Mucosa of descending colon (tissue), 3 donors: ENCODE measurements around the gene CPSF3. TPM values are rescaled to one million over a fixed set of nuclear protein-coding genes. Genes with fewer than 3 reads are reported as not detected.

ENCODE experiments used
- ATAC-seq: fragments of 200-7000 bp; cut with Tn5 transposase; one replicate; pipeline ENCODE4 v1.9.1; 2020; ENCODE audit warnings: mild to moderate bottlenecking, moderate library complexity
- DNase-seq, 3 donors: peaks; one replicate each; pipeline ENCODE4 v3.0.0-alpha.2; 2020
- H3K36me3 ChIP-seq: fragments of 200-600 bp; one replicate; pipeline ENCODE4 v1.8.0; 2021; ENCODE audit warnings: low read depth, mild to moderate bottlenecking
- H3K4me1 ChIP-seq: fragments of 200-600 bp; one replicate; pipeline ENCODE4 v1.8.0; 2021; ENCODE audit warnings: low read depth, mild to moderate bottlenecking
- H3K4me3 ChIP-seq: fragments of 200-600 bp; one replicate; pipeline ENCODE4 v1.8.0; 2021; ENCODE audit warnings: mild to moderate bottlenecking
- H3K9me3 ChIP-seq: fragments of 200-600 bp; one replicate; pipeline ENCODE4 v1.8.0; 2021; ENCODE audit warnings: mild to moderate bottlenecking
- intact Hi-C, 2 donors: fragments of 100-400 bp; cut with DNase I in 1 of 2; cut with micrococcal nuclease in 1 of 2; formaldehyde crosslinking; loops; one replicate each; pipeline versions ENCODE4 v1.11.0 to v1.11.1; 2022; cut with DNase I, micrococcal nuclease
- total RNA-seq, 3 donors: library from RNA; stranded (reverse); fragmentation: NEBNext Ultra II Directional in 2 of 3; extraction: Animal tissue kit (Norgen Biotek cat#: 25700) in 2 of 3; gene quantifications; one replicate each; pipeline versions ENCODE4 v1.2.1 to v1.2.4, GENCODE V29; 2021 to 2023
- TF ChIP-seq, protein P1 (sequence below): fragments of 200-600 bp; IDR thresholded peaks from one replicate; pipeline ENCODE4 v1.8.0; 2022; ENCODE audit warnings: antibody characterized with exemption, mild to moderate bottlenecking
- donor health status: DM: no; HTN: no; CAD: no; lungs with moderate emphysema.
- donor health status: DM: no; HTN: no; CAD: no.
- donor health status: DM: no; HTN: yes; CAD: no.

CPSF3 gene
- total RNA-seq, 3 donors from 2014 or later = 20.0 to 26.2 (median 20.9) TPM

DNA sequence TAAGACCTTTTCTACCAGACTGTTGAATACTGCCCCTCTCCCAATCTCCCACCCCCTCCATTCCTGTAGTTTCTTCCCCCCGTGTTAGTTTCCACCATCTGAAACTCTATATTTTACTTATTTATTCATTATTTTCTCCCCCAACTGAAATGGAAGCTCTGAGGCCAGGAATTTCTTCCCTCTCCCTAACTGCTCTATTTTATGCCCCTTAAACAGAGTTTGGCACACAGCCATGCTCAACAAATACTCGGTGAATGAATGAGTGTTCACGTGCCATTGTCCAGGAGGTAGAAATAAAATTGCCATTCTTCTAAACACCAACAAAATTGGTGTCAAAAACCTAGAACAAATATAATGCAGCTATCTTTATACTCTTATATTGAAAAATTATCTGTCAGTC, 5.7 kb upstream of the CPSF3 start:
- no peaks in the 10 kb centered on the region for H3K36me3 ChIP-seq
- H3K4me3 ChIP-seq = no peak overlapping the region
- TF ChIP-seq, protein P1, sequence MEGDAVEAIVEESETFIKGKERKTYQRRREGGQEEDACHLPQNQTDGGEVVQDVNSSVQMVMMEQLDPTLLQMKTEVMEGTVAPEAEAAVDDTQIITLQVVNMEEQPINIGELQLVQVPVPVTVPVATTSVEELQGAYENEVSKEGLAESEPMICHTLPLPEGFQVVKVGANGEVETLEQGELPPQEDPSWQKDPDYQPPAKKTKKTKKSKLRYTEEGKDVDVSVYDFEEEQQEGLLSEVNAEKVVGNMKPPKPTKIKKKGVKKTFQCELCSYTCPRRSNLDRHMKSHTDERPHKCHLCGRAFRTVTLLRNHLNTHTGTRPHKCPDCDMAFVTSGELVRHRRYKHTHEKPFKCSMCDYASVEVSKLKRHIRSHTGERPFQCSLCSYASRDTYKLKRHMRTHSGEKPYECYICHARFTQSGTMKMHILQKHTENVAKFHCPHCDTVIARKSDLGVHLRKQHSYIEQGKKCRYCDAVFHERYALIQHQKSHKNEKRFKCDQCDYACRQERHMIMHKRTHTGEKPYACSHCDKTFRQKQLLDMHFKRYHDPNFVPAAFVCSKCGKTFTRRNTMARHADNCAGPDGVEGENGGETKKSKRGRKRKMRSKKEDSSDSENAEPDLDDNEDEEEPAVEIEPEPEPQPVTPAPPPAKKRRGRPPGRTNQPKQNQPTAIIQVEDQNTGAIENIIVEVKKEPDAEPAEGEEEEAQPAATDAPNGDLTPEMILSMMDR = no peak
- H3K9me3 ChIP-seq = no peaks in the 10 kb centered on the region
- DNase-seq (no peak), ATAC-seq (no peak)
- peaks cover 9% of the 10 kb centered on the region for H3K4me1 ChIP-seq
- intact Hi-C loops = no loop called here

DNA sequence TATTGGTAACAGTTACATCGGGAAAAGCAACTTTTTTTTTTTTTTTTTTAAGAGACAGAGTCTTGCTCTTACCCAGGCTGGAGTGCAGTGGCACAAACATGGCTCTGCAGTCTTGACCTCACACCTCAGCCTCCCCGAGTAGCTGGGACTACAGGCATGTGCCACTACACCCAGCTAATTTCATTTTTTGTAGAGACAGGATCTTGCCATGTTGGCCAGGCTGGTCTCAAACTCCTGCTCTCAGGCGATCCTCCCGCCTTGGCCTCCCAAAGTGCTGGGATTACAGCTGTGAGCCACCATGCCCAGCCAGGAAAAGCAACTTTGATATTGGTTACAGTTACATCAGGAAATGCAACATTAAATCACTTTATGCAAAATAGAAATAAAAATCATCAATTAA, 4.7 kb upstream of the CPSF3 start:
- Histone ChIP-seq H3K36me3 (no peaks in the 10 kb centered on the region), H3K9me3 (no peaks in the 10 kb centered on the region), H3K4me3 (no peak overlapping the region), H3K4me1 (peaks cover 9% of the 10 kb centered on the region)
- DNase-seq = no peak
- intact Hi-C loops = no loop called here
- TF ChIP-seq, protein P1 = no peak
- ATAC-seq = no peak

DNA sequence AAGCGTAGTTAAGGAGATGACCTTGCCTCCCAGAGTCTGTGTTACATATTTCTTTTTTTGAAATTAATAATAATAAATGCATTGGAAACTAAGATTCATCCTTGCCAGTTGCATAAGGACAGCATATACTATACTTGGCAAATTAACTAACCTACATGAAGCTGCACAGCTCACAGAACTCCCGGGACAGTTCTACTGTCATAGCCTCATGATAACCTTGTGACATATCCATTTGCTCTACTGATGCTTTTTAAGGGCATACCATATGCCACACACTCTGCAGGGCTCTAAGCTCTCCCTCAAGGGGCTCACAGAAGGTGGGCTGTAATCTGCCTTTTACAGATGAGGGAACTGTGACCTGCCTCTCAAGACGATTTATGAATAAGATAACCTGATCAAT, 3.9 kb upstream of the CPSF3 start:
- DNase-seq = no peak
- no peaks in the 10 kb centered on the region for H3K36me3 ChIP-seq
- TF ChIP-seq, protein P1 = no peak
- H3K9me3 ChIP-seq = no peaks in the 10 kb centered on the region
- H3K4me1 ChIP-seq = peaks cover 9% of the 10 kb centered on the region
- intact Hi-C loops = no loop called here
- no peak for ATAC-seq
- H3K4me3 ChIP-seq = no peak overlapping the region

DNA sequence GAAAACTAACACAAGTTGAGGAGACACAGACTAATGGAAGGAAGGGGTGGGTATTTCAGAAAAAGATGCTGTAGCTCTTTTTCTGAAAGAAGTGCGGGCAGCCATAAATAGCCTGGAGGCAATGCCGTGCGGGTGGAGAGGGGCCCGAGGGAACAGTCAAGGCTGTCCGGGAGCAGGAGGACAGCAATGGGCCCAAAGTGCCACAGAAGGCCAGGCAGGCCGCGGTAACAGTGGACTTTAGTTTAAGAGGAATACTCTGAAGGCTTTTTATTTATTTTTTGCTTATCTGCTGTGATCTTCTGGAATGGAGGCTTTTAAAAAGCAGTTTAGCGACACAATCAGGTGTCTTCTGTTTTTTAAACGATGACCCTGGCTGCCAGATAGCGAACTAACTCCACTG, 3.0 kb upstream of the CPSF3 start:
- DNase-seq = no peak
- no peak for ATAC-seq
- H3K9me3 ChIP-seq = no peaks in the 10 kb centered on the region
- TF ChIP-seq, protein P1 = no peak
- H3K4me1 ChIP-seq = peaks cover 9% of the 10 kb centered on the region
- intact Hi-C loops = no loop called here
- H3K36me3 ChIP-seq = no peaks in the 10 kb centered on the region
- no peak overlapping the region for H3K4me3 ChIP-seq

DNA sequence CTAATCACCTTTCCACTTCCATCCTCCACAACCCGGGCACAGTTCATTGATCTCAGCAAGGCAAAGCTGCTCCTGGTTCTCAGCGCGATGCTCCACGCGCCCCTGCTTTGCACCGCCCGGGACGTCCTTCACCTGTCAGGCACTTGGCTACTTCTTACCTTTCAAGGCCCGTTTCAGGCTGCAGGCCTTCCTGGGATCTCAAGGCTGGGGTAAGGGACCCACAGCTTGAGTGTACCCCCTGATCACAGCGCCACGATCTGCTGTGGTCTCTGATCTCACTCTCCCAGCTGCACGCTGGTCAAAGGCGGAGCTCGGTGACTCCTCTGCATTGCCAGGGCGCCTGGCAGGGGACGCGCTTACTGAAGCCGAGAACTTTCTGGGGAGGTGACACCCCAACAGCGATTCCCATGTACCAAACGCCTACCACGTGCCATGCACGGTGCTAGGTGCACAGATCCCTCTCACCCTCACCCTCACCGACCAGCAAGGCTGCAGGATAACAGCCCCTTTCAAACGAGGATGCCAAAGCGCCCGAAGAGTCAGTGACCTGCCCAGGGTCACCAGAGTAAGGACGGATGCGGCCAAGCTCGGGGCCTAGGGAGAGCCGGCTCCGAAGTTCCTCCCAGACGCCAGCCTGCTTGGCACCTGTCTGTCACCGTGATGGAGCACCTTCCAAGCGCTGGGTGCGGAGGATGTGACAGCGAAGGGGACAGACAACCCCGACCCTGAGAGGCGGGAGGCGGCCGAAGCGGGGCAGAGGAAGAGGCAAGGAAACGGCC, 944 bp upstream of the CPSF3 start:
- no peaks in the 10 kb centered on the region for H3K36me3 ChIP-seq
- TF ChIP-seq, protein P1 = no peak
- DNase-seq (peak; percentile 55 to 76 (median 66)), ATAC-seq (peak; percentile 47)
- peaks cover 9% of the 10 kb centered on the region for H3K4me1 ChIP-seq
- H3K9me3 ChIP-seq = no peaks in the 10 kb centered on the region
- intact Hi-C loops = no loop called here
- peak overlapping the region; percentile 60 for H3K4me3 ChIP-seq

DNA sequence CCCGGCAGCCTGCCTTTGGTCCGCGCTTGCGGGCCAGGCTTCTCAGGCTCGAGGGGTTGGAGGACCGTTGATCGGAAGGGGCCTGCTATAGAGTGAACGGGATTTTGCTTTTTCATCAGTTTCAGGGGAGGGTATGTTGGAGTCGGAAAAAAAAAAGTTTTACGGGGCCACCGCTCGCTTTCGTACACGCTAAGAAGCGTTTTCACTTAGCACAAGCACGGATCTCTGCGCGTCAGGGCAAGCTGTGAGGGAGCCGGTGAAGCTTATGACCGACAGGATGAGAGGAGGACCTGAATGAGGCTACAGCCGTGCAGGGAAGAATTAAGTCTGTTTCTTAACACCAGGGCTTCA, 443 bp downstream of the CPSF3 start:
- H3K36me3 ChIP-seq = no peaks in the 10 kb centered on the region
- DNase-seq (peak in 1 of 3 donors; percentile 21), ATAC-seq (peak; percentile 9)
- H3K9me3 ChIP-seq = no peaks in the 10 kb centered on the region
- peak overlapping the region; percentile 60 for H3K4me3 ChIP-seq
- intact Hi-C loops = no loop called here
- peaks cover 9% of the 10 kb centered on the region for H3K4me1 ChIP-seq
- TF ChIP-seq, protein P1 = no peak
